GM21447 (cell line): ENCODE results near the gene RANGAP1.
A peak's percentile ranks its signal among the peaks of the same experiment; 100 is the strongest.

Experiments
- ATAC-seq: cut with Tn5 transposase; IDR thresholded peaks from one replicate; pipeline ENCODE4 v1.9.1; 2021; ENCODE audit not compliant: unreplicated experiment

The RANGAP1 gene

GRCh38 chr22:41204066-41204465 is 81.9 kb downstream of the RANGAP1 start:
- no peak for ATAC-seq

DNA sequence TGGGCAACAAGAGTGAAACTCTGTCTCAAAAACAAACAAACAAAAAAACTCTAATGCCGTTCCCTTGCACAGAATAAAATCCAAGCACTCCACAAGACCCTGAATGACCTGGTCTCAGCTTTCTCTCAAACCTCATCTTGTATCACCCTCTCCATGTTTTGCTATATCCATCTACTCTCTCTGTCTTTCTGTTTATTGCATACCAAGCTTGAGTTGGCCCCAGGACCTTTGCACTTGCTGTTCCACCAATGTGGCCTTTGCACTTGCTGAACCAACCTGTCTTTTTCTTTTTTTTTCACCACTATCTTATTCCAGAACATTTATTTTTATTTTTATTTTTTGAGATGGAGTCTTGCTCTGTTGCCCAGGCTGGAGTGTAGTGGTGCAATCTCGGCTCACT is 82.9 kb downstream of the RANGAP1 start:
- ATAC-seq, result no peak

- ATAC-seq, result no peak
Measured at GRCh38 chr22:41201141-41201540, 84.8 kb downstream of the RANGAP1 start.

- ATAC-seq, result no peak
Measured at GRCh38 chr22:41198027-41198580, 87.9 kb downstream of the RANGAP1 start.

GRCh38 chr22:41197038-41197972 is 88.7 kb downstream of the RANGAP1 start:
- peak; percentile 71 for ATAC-seq
